ENCODE results near the gene FLOT2.
"Not testable (repeated sequence)": the region's sequence is repeated elsewhere in the genome, so short reads cannot be mapped to it uniquely, and the experiment has no call there.

The FLOT2 gene

DNA sequence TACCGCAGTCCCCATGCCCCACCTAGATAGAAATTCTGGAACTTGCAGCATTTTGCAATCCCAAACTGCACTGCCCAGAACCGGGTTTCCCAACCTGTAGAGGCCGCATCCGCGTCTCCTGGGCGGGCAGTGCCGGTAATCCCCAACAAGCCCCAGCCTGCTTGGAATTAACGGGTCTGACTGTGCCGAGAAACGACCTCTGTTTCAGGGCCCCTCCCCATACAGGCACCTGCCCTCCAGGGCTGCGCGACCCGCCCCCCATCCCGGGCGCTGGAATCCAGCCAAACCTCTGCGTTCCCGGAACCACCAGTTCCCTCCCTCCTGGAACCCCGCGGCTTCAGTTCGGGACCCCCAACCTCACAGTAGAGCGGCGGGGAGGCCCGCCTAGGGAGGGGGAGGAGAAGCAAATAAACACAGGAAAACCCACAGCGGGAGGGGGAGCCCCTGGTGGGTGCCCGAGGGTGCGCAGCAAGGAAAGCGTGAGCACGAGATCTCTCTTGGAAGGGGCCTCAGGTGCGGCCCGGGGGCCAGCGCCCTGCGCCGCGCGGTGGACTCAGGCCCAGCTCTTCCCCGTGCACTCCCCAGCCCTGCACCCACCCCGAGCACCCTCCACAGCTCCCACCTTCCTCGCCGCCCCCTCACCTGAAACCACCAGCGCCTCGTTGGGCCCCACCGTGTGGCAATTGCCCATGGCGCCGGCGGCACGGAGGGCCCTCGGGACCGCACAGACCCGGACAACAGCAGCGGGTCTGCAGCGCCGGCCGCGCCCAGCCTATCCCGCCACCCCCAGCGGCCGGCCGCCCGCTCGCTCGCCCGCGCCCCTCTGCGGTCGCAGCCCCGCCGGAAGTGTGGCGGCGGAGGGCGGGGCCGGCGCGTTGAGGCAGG, at the start of gene FLOT2:
Gene FLOT2 (minus strand): TSS at position 850 of the 885 bp plus-strand sequence. CDS start 159 bp downstream, at position 691.
- no peaks in the 10 kb centered on the region for H3K9me3 Mint-ChIP-seq
- peaks cover 37% of the 10 kb centered on the region for H3K36me3 Mint-ChIP-seq (ENCODE audit: low read depth)
- peak within 1 kb of the TSS; percentile 97 for H3K27ac Mint-ChIP-seq
- H3K4me3 Mint-ChIP-seq, result peak within 1 kb of the TSS; percentile 94
- intact Hi-C loops (cut with micrococcal nuclease), result no loop called here
- H3K27me3 Mint-ChIP-seq, result peaks cover 2% of the 10 kb centered on the region
- H3K4me1 Mint-ChIP-seq (ENCODE audit: low read depth), result peaks cover 72% of the 10 kb centered on the region

- Mint-ChIP-seq H3K9me3 (no peaks in the 10 kb centered on the region), H3K36me3 (ENCODE audit: low read depth) (peaks cover 80% of the 10 kb centered on the region), H3K27me3 (no peaks in the 10 kb centered on the region), H3K27ac (no peak overlapping the region), H3K4me3 (no peak overlapping the region), H3K4me1 (ENCODE audit: low read depth) (peaks cover 47% of the 10 kb centered on the region)
- intact Hi-C loops (cut with micrococcal nuclease), result no loop called here
Observed at GRCh38 chr17:28946239-28946638, 48.7 kb upstream of the FLOT2 start.

GRCh38 chr17:28944862-28945741, 47.6 kb upstream of the FLOT2 start:
- intact Hi-C loops (cut with micrococcal nuclease), result no loop called here
- no peaks in the 10 kb centered on the region for H3K27me3 Mint-ChIP-seq
- H3K9me3 Mint-ChIP-seq, result no peaks in the 10 kb centered on the region
- H3K4me1 Mint-ChIP-seq (ENCODE audit: low read depth), result peaks cover 53% of the 10 kb centered on the region
- peaks cover 75% of the 10 kb centered on the region for H3K36me3 Mint-ChIP-seq (ENCODE audit: low read depth)
- no peak overlapping the region for H3K4me3 Mint-ChIP-seq
- H3K27ac Mint-ChIP-seq, result no peak overlapping the region

- Mint-ChIP-seq H3K36me3 (ENCODE audit: low read depth) (peaks cover 75% of the 10 kb centered on the region), H3K9me3 (no peaks in the 10 kb centered on the region), H3K4me3 (no peak overlapping the region), H3K4me1 (ENCODE audit: low read depth) (peaks cover 60% of the 10 kb centered on the region), H3K27ac (no peak overlapping the region), H3K27me3 (no peaks in the 10 kb centered on the region)
- intact Hi-C loops (cut with micrococcal nuclease), result no loop called here
Observed at GRCh38 chr17:28944343-28944742, 46.8 kb upstream of the FLOT2 start.

GRCh38 chr17:28942925-28943324, 45.4 kb upstream of the FLOT2 start:
- Mint-ChIP-seq H3K4me1 (ENCODE audit: low read depth) (peaks cover 60% of the 10 kb centered on the region), H3K27ac (no peak overlapping the region), H3K36me3 (ENCODE audit: low read depth) (peaks cover 74% of the 10 kb centered on the region), H3K4me3 (no peak overlapping the region), H3K27me3 (no peaks in the 10 kb centered on the region), H3K9me3 (no peaks in the 10 kb centered on the region)
- intact Hi-C loops (cut with micrococcal nuclease), result no loop called here

GRCh38 chr17:28941251-28941650, 43.7 kb upstream of the FLOT2 start:
- Mint-ChIP-seq H3K27me3 (no peaks in the 10 kb centered on the region), H3K9me3 (no peaks in the 10 kb centered on the region), H3K4me3 (no peak overlapping the region), H3K36me3 (ENCODE audit: low read depth) (peaks cover 72% of the 10 kb centered on the region), H3K27ac (no peak overlapping the region), H3K4me1 (ENCODE audit: low read depth) (peaks cover 65% of the 10 kb centered on the region)
- intact Hi-C loops (cut with micrococcal nuclease), result no loop called here

- Mint-ChIP-seq H3K27me3 (no peaks in the 10 kb centered on the region), H3K27ac (no peak overlapping the region), H3K36me3 (ENCODE audit: low read depth) (peaks cover 71% of the 10 kb centered on the region), H3K4me1 (ENCODE audit: low read depth) (peaks cover 59% of the 10 kb centered on the region), H3K9me3 (no peaks in the 10 kb centered on the region), H3K4me3 (no peak overlapping the region)
- intact Hi-C loops (cut with micrococcal nuclease), result no loop called here
Observed at GRCh38 chr17:28940675-28941074, 43.1 kb upstream of the FLOT2 start.

DNA sequence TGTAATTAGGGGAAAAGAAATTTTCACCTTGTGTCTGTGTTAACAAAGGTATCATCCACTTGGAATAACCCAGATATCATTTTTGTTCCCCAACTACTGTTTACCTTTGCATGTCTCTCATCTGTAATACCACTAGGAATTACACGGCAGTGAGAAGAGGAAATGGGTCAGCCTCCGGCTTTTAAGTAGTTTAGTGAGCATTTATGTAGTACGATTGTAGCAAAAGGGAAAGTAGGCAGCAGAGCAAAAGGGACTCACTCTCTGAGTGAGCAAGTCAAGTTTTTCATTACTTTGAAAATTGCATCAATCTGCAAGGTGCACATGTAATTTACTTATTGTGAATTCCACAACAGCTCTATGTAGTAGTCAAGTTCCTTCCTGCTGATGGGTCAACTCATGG, 42.6 kb upstream of the FLOT2 start:
- no peaks in the 10 kb centered on the region for H3K27me3 Mint-ChIP-seq

GRCh38 chr17:28938552-28938951, 41.0 kb upstream of the FLOT2 start:
- Mint-ChIP-seq H3K27me3 (no peaks in the 10 kb centered on the region), H3K4me3 (no peak overlapping the region), H3K9me3 (no peaks in the 10 kb centered on the region), H3K4me1 (ENCODE audit: low read depth) (peaks cover 48% of the 10 kb centered on the region), H3K27ac (no peak overlapping the region), H3K36me3 (ENCODE audit: low read depth) (peaks cover 59% of the 10 kb centered on the region)
- intact Hi-C loops (cut with micrococcal nuclease), result no loop called here

More for the DNA sequence above, 42.6 kb upstream of the FLOT2 start:
- no peak overlapping the region for H3K27ac Mint-ChIP-seq
- intact Hi-C loops (cut with micrococcal nuclease), result no loop called here
- H3K4me3 Mint-ChIP-seq, result no peak overlapping the region
- H3K36me3 Mint-ChIP-seq (ENCODE audit: low read depth), result peaks cover 66% of the 10 kb centered on the region
- H3K4me1 Mint-ChIP-seq (ENCODE audit: low read depth), result peaks cover 54% of the 10 kb centered on the region
- H3K9me3 Mint-ChIP-seq, result no peaks in the 10 kb centered on the region

DNA sequence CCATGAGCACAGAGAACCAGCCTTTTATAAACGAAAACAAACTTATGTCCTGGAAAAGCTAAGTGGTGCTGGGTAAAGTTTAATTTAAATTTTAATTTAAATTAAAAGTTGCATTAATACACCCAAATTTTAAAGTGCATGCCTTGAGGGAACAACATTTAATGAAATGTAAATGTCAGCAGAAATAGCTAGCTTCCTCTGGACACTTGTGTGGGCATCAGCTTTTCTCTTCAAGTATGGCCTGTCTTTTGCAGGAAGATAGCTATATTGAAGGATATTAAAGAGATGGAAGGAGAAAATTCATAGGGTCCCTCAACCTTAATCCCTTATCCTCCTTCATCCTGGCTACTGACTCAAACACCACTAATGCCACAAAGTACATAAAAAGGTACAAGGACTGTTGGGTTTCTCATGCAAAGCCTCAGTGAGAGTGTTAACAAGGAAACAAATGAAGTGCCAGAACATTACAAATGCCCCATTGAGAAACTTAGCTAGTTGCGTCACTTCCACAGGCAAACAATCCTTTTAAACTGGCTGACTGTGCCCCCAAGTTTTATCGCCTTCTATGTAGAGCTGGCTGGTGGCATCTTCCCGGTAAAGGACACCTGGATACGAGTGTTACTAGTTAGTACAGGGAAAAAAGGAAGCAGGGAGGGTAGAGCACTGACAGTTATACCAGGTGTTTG, 39.7 kb upstream of the FLOT2 start:
- no peak overlapping the region for H3K4me3 Mint-ChIP-seq
- H3K27me3 Mint-ChIP-seq, result no peaks in the 10 kb centered on the region
- H3K9me3 Mint-ChIP-seq, result no peaks in the 10 kb centered on the region
- intact Hi-C loops (cut with micrococcal nuclease), result no loop called here
- no peak overlapping the region for H3K27ac Mint-ChIP-seq
- peaks cover 46% of the 10 kb centered on the region for H3K4me1 Mint-ChIP-seq (ENCODE audit: low read depth)
- H3K36me3 Mint-ChIP-seq (ENCODE audit: low read depth), result peaks cover 57% of the 10 kb centered on the region

- no peak overlapping the region for H3K4me3 Mint-ChIP-seq
- H3K27ac Mint-ChIP-seq, result no peak overlapping the region
- intact Hi-C loops (cut with micrococcal nuclease), result no loop called here
- H3K36me3 Mint-ChIP-seq (ENCODE audit: low read depth), result peaks cover 54% of the 10 kb centered on the region
- no peaks in the 10 kb centered on the region for H3K9me3 Mint-ChIP-seq
- no peaks in the 10 kb centered on the region for H3K27me3 Mint-ChIP-seq
- peaks cover 38% of the 10 kb centered on the region for H3K4me1 Mint-ChIP-seq (ENCODE audit: low read depth)
Observed at GRCh38 chr17:28935744-28936460, 38.4 kb upstream of the FLOT2 start.

DNA sequence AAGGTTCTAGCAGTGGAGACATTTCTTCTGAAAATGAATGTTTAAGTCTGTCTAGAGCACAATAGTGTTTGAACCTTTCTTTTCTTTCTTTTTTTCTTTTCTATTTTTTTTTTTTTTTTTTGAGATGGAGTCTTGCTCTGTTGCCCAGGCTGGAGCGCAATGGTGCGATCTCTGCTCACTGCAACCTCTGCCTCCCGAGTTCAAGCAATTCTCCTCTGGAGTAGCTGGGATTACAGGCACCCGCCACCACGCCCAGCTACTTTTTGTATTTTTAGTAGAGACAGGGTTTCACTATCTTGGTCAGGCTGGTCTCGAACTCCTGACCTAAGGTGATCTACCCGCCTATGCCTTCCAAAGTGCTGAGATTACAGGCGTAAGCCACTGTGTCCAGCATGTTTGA, 37.0 kb upstream of the FLOT2 start:
- peaks cover 33% of the 10 kb centered on the region for H3K4me1 Mint-ChIP-seq (ENCODE audit: low read depth)
- H3K4me3 Mint-ChIP-seq; intact Hi-C loops (cut with micrococcal nuclease); H3K27ac Mint-ChIP-seq; H3K27me3 Mint-ChIP-seq; H3K9me3 Mint-ChIP-seq: not testable (repeated sequence)
- peaks cover 56% of the 10 kb centered on the region for H3K36me3 Mint-ChIP-seq (ENCODE audit: low read depth)

DNA sequence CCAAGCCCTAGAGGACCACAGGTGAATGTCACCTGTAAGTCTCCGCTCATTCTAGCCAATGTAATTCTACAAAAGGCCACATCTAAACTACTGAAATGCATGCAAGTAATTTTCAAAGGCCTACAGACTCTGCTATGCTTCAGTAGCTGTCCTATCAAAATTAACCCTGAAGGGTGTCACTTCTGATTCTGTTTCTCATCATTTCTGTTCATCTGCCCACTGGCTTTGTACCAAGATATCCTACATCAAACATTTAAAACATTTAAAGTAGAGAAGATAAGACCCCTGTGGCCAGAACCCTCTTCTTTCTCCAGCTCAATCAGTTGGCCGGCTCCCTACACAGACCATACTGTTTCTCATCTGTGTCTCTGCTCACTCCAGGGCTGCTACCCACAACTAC, 32.3 kb upstream of the FLOT2 start:
- Mint-ChIP-seq H3K27ac (no peak overlapping the region), H3K4me3 (no peak overlapping the region), H3K9me3 (no peaks in the 10 kb centered on the region), H3K27me3 (no peaks in the 10 kb centered on the region), H3K36me3 (ENCODE audit: low read depth) (peaks cover 77% of the 10 kb centered on the region), H3K4me1 (ENCODE audit: low read depth) (peaks cover 46% of the 10 kb centered on the region)
- intact Hi-C loops (cut with micrococcal nuclease), result no loop called here

All from dendritic cell treated with granulocyte-macrophage colony-stimulating factor and Interleukin-4, amounts not matched to agents 40 ng/mL and 50 ng/mL, for 4 days (primary cell).